Anterior cingulate cortex (tissue), 58 donors: ENCODE results near the gene CD9.

Source experiments
- DNase-seq, 58 donors: peaks; one replicate each; lab custom pipeline; 2025; lab: John Stamatoyannopoulos, UW

The CD9 gene

DNA sequence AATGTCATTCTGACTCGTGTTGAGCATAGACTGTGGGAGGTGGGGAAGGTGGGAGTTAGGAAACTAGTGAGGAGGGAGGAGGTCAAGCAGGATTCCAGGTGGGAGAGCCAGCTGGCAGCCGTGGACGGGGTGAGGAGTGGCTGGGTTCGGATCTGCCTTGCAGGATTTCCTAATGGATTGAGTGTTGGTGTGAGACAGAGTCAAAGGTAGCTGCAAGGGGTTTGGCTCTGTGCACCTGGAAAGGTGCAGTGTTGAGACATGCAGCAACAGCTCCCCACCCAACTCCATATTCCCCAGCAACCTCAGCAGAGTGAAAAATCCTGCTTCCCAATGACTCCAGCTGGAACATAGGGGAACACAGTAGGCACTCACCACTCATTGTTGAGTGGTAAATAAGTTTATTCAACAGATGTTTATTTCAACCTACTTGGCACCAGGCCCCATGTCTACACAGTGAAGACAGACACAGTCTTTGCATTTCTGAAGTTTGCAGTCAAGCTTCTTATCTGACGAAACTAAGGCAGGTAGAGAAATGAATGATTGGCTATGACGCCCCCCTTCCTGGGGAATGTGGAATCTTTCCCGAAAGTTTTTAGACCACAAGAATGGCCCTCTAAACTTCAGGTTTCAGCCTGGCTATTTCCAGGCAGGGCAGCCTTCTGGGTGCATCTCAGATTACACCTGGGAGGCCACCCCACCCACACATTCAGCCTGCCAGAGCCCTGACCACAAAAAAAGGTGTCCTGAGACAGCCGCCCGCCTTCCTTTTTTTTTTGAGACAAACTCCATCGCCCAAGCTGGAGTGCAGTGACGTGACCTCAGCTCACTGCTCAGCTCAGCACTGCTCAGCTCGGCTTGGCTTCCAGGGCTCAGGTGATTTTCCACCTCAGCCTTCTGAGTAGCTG lies 72.4 kb downstream of the CD9 start:
- DNase-seq = no peak

GRCh38 chr12:6273205-6273540 lies 73.0 kb downstream of the CD9 start:
- DNase-seq = no peak

- no peak for DNase-seq
Measured at GRCh38 chr12:6273541-6274230, 73.5 kb downstream of the CD9 start.

GRCh38 chr12:6274231-6275221 lies 74.3 kb downstream of the CD9 start:
- no peak for DNase-seq

DNA sequence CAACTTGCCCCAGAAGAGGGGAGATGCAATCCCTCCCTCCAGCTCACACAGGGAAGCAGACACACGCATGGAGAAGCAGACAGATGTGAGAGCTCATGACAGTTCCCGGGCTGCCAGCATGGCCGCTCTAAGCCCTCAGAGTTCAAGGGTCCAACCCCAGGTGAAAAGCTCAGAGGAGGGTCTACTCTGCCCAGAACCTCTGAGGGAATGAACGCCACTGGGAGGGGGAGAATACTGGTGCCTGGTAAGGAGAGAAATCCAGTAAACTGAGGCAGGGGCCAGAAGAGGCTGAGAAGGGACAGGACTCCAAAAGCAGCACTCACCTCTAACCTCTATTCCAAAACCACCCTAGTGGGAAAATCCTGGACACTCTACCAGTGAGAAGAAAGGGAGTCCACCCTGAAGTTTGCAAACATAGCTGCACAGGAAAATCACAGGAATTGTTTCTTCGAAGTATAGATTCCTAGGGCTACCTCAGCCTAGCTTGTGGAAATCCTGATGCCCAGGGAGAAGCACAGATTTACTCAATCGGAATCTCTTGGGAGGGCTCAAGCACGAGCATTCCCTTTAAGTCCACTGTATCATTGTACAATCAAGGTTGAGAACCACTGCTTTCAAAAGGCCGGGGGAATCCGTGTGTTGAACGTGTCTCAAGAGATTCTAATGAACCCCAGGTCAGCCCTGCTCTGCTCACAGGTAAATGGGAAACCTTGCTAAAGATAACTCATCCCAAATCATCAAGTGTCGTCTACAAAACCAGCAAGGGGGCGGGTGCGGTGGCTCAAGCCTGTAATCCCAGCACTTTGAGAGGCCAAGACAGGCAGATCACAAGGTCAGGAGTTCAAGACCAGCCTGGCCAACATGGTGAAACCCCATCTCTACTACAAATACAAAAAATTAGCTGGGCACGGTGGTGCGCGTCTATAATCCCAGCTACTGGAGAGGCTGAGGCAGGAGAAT lies 76.0 kb downstream of the CD9 start:
- DNase-seq = no peak

- DNase-seq = no peak
Measured at GRCh38 chr12:6276956-6277620, 76.9 kb downstream of the CD9 start.

DNA sequence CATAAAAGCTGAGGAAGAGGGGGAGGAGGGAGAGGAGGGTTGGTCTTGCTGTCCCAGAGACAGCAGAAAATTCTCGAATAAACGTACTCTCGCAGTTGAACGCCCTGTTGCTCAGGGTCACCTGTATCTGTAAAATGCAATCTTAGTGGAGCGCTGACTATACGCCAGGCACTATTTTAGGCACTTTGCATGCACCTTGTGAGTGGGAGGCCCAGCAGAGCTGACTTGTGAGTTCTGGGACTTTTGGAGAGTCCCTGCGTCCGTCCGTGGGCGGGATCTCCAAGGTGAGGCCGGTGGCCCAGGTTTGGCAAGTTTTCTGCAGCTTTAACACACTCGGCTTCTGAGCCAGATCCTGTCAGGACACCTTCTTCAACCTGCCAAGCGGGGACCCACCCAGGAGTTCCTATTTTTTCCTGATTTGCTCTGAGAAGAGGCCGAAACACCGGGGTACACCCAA lies 77.8 kb downstream of the CD9 start:
- DNase-seq = peak in 2 of 58 donors; percentile 38 to 53

DNA sequence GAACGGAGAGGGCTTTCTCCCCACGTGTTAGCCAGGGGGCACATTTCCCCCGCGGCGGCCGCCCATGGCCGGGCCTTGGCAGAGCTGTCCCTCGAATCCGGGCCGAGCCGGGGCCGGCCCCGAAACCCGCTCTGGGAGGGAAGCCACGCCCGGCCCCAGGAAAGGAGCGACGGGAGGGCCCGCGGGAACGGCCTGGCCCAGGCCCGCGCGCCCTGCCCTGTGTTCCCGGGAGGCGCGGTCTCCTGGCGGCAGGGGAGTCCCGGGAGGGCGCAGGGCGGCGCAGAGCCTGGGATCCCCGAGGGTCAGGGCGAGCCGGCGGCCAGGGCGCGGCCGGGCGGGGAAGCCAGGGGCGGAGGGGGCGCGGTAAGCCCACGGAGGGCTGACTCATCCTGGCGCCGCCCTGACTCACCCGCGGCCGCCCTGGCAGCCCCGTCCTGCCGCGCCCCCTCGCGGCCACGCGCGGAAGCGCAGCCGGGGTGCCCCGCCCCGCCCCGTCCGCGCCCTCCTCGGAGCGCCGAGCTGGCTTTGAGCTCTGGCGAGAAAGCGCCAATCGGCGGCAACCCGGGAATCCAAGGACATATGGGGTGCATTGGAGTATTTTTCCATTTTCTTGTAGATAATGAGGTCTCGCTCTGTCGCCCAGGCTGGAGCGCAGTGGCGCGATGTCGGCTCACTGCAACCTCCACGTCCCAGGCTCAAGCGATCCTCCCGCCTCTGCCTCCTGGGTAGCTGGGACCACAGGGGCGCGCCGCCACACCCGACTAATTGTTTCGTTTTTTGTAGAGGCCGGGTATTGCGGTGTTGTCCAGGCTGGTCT lies 78.4 kb downstream of the CD9 start:
- DNase-seq = peak in 53 of 58 donors; percentile 6 to 86 (median 59)

DNA sequence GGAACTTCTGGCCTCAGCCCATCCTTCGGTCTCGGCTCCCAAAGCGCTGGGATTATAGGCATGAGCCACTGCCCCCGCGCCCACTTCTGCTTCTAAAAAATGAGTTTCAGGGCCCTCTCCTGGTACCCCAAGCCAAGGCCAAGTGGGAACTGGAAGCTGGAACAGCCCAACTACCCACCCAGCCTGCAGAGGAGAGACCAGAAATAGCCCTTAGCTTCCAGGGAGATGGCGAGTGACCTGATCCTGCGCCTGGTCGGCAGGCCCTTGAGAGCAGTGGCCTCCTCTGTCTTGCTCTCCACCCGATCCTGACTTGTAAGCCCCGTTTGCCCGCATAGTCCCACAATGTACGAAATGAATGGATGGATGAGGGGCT lies 79.0 kb downstream of the CD9 start:
- DNase-seq = no peak

- no peak for DNase-seq
Measured at GRCh38 chr12:6279631-6280030, 79.4 kb downstream of the CD9 start.

GRCh38 chr12:6280053-6280469 lies 79.9 kb downstream of the CD9 start:
- DNase-seq = no peak

DNA sequence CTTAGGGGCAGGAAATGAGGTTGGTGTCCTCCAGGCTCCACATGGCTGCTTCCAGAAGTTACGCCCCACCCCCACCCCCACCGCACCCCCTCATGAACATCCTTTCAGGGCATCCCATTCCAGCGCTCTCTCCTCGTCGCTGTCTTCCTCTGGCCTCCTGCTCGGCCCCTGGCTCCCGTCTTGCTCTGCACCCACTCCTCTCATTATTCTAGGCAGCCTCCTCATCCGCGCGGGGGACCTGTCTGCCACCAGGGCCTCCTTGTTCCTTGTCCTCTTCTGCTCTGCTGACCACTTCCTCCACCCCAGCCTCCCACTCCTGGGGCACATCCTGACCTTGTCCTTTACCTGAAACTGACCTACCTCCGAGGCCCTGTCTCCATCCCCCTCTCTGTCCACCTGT lies 80.5 kb downstream of the CD9 start:
- no peak for DNase-seq

GRCh38 chr12:6281081-6281809 lies 81.0 kb downstream of the CD9 start:
- DNase-seq = no peak

GRCh38 chr12:6282453-6282840 lies 82.2 kb downstream of the CD9 start:
- DNase-seq = no peak

- no peak for DNase-seq
Measured at GRCh38 chr12:6284273-6284672, 84.1 kb downstream of the CD9 start.

DNA sequence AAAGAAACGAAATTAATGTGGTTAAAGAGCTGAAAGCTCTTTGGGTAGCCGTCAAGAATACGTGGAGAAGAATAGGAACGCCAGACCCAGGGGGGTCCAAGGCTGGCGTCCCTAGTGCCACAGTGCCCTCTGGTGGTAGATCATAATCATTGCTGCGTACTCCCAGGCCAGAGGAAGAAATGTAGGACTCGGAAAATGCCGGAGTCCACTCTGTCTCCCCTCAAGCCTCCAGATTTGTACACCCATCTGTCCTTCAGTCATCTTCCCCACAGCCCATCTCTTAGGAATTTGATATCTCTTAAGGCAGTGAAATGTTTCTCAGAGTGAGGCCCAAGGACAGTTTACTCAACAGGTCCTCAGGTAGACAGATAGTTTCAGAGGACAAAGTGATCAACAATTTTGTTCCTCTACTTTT lies 84.9 kb downstream of the CD9 start:
- peak in 43 of 58 donors; percentile 4 to 66 (median 25) for DNase-seq
